GM18868 (cell line): ENCODE results near the gene PTPRN.

Experiments used
- ATAC-seq: cut with Tn5 transposase; IDR thresholded peaks from one replicate; pipeline ENCODE4 v1.9.1; 2021; ENCODE audit warnings: mild to moderate bottlenecking, moderate library complexity; ENCODE audit not compliant: unreplicated experiment

PTPRN gene

DNA sequence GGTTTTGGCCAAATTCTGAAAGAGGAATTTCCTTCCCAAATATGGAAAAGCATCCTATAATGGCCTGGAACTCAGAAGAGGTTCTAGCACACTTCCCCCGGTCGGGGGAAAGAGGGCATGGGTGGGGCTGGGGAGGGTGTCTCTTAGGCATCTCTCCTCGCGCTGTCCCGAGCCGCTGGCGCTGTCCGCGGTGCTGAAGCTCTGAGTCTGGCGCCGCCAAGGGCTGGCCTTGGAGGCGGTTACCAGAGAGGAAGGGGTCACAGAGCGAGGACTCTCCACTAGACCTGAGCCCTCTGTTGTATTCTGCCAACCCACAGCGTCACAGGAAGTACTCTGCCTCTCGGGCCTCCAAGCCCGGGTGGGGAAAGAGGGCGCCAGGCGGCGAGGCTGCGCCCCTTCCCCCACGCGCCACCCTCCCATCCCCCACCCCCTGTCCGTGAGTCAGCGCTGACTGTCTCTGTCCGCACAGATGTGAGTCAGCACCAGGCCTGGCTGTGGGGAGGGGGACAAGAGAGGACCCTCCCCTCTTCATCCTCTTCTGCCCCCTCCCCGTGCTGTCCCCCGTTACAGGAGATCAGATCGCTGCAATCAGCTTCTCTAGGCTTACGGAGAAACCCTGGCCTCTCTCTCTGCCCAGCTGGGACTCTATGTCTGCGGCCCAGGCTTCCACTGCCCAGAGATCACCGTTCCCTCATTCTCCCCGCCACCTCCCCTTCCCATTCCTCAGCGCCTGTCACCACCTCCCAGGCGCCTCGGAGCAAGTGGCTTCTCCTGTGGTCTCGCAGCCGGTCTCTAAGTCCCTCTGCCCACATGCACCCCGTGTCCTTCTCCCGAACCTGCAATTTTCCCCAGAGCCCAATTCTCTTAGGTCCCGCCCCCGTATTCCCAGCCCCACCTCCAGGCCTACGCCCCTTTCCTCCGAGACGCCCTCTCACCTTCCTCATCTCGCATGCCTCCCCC lies 779 bp downstream of the PTPRN start:
- ATAC-seq, result no peak

DNA sequence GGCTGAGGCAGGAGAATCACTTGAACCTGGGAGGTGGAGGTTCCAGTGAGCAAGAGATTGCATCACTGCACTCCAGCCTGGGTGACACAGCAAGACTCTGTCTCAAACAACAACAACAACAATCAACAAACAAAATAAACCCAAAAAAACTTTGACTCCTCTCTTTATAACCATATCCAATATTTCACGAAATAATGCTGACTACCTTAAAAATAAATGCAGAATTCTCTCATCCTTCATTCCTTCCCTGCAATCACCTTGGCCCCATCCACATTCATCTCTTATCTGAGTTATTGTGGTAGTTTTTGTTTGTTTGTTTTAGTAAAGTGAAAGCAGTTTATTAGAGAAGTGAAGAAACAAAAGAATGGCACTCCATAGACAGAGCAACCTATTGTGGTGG lies 3.2 kb downstream of the PTPRN start:
- no peak for ATAC-seq

DNA sequence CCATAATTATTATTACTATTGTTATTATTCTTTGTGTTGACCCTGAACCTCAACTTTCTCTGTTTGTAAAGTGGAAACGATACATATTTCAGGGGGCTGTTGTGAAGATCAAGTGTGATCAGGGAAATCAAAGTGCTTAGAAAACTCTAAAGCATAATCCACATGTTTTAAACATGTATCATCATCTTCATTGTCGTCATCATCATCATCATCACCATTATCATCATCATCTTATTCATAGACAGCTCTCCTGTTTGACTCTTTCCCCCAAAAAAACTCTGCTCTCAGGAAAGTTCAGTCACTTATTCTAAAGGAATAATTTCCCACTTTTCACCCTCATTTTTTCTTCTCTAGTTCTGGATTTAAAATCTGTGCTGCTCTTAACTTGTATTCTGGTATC lies 5.0 kb downstream of the PTPRN start:
- ATAC-seq, result no peak

- ATAC-seq, result no peak
Measured at GRCh38 chr2:219302412-219302968, 6.7 kb downstream of the PTPRN start.

DNA sequence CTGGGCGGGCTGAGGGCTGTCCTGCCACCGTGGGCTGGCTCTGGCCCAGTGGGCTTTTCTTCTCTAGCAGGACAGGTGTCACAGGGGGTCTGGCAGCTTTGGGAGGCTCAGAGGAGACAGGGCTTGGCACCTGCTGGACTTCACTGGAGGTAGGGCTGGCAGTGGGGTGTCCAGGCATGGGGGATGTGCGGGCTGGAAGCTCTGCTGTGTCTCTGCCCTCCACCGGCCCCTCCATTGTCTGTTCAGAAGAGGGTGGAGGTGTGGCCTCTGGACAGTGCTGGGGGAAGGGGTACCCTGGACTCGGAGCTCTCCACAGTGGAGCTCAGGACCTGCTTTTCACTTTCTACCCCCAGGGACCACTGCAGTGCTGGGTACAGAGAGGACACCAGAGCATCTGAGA lies 9.2 kb downstream of the PTPRN start:
- no peak for ATAC-seq

GRCh38 chr2:219299372-219299760 lies 9.8 kb downstream of the PTPRN start:
- ATAC-seq, result no peak

DNA sequence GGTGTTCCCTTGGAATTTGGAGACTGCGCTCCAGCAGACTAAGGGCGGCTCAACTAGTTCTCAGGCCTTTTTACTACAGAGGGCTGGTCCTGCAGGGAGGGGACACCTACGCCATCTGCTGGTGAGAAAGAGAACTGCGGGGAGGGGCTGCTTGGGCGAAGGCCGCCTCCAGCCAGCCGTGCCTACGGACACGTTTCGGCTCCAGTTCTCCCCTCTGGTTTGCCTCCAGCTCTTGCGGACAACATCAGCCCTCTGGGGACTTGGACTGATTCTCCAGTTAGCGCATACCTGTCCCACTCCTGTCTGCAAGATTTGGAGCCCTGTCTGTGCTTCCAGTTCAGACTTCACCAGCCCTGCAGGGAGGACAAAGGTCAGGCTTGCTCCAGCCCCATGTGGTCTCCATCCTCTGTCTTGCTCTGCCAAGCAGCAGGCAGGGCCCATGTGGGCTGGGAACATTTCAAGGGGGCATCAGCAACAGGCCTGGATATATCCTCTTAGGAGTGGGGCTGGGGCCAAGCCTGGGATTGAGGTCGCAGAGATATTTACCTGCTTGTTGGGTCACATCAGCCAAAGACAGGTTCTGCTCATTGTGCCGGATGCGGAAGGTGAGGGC lies 10.3 kb downstream of the PTPRN start:
- peak; percentile 50 for ATAC-seq

DNA sequence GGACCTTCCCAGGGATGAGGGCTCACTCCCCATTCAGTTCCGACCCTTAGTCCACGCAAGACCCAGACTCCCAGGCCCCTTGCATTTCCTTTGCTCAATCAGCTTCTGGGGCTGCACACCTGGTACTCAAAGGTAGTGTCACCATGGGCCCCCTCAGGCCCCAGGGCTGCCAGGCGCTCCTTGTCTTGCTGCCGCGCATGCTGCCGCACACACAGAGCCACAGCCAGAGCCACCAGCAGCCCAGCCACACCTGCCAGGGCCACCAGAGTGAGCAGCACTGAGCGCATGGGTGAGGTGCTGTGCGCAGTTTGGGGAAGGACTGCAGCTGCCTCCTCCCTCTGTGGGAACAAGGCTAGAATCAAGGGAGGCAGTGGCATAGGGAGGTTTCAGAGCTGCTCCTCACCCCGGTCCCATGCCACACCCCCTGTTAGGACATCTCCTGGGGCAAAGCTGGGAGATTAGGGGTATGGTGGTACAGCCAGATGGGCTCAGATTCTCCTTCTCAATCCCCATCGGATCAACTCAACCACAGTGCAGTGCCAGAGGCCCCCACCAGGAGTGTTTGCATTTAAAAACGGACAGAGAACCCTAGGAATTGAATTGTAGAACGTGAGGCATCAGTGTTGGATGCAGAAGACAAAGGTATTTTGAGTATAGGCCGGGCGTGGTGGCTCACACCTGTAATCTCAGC lies 11.3 kb downstream of the PTPRN start:
- ATAC-seq, result no peak

DNA sequence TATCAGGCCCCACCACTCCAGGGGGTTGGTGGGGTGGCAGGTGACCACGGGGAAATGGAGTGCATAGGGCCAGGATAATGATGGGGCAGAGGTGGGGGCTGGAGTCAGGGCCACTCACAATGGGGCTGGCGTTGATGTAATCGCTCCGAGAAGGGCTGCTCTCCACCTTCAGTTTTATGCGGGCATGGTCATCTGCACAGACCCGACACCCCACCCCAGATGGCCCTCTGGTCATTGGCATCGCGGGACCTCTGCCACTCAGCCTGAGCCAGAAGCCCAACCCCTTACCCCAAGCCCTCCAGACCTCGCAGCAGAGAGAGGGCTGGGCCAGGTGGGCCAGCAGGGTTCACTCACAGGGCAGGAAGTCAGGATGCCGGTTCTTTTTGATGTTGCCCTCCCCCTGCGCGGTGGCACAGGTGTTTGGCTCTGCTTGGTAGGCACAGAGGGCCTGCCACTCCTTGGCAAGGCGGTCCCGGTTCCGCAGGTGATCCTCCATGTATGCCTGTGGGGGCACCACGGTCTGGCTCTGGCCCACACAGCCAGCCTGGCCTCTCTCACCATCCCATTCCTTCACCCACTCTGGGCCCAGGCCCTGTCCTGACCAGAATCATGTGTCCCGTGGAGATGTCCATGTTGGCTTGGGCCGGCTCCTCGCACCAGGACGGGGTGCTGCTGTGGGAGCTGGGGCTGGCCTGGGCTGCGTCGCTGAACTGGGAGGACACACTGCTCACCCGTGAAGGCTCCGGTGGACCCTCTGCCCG lies 12.4 kb downstream of the PTPRN start:
- no peak for ATAC-seq

DNA sequence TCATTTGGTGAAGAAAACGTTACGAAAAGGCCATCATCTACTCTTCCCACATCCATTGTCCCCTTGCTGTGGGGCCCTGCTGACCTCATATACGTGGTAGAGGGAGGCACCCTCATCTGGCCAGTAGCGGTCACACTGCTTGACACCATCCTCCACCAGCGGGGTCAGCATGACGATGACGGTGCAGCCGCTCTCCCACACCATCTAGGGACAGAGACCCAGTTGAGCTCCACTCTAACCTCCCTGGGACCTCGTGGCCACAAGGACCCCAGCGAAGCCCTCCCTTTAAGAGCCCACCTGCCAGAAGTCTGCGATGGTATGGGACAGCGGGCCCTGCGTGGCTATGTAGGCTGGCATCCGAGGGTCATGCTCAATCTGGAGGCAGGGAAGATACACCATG lies 13.1 kb downstream of the PTPRN start:
- no peak for ATAC-seq

GRCh38 chr2:219294356-219295351 lies 14.5 kb downstream of the PTPRN start:
- peak; percentile 89 for ATAC-seq

DNA sequence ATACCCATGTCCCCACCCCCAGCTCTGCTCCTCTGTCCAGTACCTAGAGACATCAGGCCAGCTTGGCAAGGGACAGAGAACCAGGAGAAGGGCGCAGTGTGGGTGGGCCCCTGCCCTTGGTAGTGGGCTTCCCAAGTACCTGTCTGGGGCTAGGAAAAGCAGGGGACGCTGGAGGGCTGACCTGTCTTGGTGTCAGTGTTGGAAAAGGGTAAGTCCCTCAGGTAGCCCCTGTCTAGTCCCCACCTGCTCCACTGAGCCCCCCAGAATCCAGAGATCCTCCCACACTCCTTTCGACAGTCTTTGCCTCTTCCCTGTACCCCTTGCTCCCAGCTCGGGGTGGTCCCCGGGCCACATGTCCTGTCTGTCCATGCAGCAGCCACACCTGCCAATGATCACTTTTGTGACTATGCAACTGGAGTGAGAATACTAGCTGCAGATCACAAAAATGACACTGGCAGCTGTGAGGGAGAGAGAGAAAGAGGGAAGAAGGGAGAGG lies 15.4 kb downstream of the PTPRN start:
- ATAC-seq, result no peak

DNA sequence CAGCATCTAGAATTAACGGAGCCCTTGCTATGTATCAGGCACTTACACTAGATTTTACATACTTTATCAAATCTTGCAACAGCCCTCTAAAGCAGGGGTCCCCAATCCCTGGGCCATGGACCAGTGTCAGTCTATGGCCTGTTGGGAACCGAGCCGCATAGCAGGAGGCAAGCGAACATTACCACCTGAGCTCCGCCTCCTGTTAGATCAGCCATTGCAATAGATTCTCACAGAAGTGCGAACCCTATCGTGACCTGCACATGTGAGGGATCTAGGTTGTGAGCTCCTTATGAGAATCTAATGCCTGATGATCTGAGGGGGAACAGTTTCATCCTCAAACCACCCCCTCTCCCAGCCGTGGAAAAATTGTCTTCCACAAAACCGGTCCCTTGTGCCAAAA lies 16.6 kb downstream of the PTPRN start:
- no peak for ATAC-seq

- no peak for ATAC-seq
Measured at GRCh38 chr2:219291910-219292490, 17.2 kb downstream of the PTPRN start.

GRCh38 chr2:219291394-219291793 lies 17.8 kb downstream of the PTPRN start:
- ATAC-seq, result no peak

DNA sequence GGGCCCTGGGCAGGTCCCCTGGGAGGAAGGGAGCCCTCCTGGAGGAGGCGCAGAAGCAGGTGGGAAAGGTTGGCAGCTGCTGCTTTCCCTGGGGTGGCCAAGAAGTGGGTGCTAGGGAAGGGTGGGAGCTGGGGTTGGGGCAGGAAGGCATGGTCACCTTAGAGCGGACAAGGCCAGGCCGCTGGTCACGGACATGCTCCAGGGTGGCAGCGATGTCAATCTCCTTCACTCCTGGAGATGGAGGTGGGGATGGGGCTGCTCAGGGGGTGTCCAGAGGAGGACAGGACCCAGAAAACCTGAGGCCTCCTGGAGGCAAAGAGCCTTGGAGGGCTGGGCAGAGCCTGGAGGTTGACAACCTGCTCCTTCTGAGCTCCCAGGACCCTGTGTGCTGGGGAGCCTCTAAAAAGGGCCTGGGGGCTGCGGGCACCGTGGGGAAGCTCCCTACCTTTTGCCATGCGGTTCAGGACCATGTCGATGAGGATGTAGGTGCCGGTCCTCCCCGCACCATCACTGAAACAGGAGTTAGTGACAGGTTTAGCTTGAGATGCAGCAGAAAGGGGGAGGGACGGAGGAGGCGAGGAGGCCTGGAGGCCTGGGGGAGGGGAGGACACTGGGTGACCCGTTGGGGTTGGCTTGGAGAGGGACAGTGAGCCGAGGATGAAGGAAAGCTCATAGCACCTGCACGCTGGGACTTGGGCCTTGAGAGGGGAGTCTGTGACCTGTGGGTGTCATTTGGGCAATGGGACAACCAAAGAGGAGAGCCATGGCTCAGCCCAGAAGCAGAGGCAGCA lies 18.6 kb downstream of the PTPRN start:
- no peak for ATAC-seq

DNA sequence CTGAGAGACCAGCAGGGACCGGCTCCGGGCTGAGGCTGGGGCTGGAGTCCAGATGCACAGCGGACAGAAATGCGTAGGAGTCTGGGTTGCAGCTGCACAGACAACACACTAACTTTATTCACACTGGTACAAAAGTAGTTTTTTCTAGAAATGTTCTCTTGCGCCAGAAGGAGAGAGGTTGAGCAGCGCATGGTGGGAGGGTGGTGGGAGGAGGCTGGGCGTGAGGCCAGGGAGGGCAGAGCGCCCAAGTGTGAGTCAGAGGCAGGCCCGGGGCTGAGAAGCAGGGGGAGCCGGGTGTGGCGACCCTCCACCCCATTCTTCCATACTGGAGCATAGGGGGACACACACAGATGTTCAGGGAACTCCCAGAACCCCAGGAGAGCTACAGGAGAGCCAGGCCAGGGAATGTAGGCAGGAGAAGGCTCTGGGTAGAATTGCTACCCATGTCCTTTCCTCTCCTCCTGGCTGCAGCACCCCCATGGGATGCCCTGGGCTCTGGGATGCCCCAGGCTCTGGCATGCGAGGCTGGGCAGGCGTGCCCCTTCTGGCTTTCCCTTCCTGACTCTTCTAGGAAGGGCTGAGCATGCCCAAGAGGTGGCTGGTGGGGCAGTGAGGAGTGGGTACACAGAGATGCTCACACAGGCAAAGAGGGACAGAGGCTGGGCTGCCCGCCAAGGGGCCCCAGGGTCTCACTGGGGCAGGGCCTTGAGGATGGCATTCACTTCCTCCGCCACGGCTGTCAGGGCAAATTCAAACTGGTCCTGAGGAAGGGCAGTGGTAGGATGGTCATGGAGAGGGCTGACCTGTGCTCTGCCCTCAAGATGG lies 19.5 kb downstream of the PTPRN start:
- no peak for ATAC-seq
